ENCODE data around the gene MAGI2. TPM values are rescaled to one million over a fixed set of nuclear protein-coding genes. Genes with fewer than 3 reads are reported as not detected.

MAGI2 gene
- total and polyA plus RNA-seq, 4 donors: 0.37 to 4.1 (median 1.4) TPM

DNA sequence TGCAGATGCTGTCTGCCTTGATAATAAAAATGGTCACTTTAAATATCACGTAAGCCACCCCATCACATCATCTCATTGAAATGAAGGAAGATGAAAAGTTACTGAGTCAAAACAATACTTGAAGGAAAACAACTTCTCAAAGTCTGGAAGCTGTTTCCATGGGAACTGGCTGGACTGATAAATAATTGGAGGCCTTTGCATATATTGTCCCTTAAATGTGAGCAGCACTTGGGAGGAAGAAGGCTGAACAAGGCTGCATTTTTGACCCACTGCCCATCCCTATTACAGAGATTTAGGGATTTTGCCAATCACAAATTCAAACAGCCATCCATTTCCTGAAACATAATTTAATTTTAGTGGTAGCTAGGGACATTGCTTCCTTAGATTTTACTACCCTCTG is 18.2 kb upstream of the MAGI2 start (continued):
- TF ChIP-seq YY1 (IDR thresholded peaks at IDR 0.05) (no peak), RAD21 (IDR thresholded peaks at IDR 0.05) (no peak)

DNA sequence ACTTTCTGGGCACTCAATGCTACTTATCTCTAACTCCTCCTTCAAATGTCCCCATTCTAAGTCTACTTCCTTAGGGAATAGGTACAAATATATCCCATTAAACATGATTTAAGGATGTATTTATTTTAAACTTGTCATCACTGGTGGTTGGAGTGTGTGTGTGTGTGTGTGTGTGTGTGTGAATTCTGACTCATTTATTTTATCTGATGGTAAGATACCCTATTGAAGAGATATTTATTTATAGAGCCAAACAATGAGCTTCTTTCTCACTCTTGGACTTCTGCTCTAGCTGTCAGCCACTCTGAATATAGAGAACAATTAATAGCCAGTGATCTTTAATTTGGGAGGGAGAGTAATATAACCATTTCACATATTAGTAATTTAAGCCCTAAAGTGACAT is 17.8 kb upstream of the MAGI2 start:
- H3K4me1 ChIP-seq (ENCODE audit: control insufficient read depth in 4 of 4, insufficient read depth in 4 of 4, low read length in 3 of 4): no peaks in the 10 kb centered on the region
- DNase-seq (ENCODE audit: low spot score): no peak
- H3K9me3 ChIP-seq (ENCODE audit: control insufficient read depth in 4 of 4, low read length in 3 of 4): no peaks in the 10 kb centered on the region
- no peak for TF ChIP-seq HNF4A (conservative IDR thresholded peaks at IDR 0.05)
- TF ChIP-seq, protein P1, sequence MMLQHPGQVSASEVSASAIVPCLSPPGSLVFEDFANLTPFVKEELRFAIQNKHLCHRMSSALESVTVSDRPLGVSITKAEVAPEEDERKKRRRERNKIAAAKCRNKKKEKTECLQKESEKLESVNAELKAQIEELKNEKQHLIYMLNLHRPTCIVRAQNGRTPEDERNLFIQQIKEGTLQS (IDR thresholded peaks at IDR 0.05): no peak
- no peak for TF ChIP-seq SP1 (IDR thresholded peaks at IDR 0.05)
- TF ChIP-seq JUND (IDR thresholded peaks at IDR 0.05): no peak
- TF ChIP-seq TAF1 (conservative IDR thresholded peaks at IDR 0.05): no peak
- TF ChIP-seq, protein P2, sequence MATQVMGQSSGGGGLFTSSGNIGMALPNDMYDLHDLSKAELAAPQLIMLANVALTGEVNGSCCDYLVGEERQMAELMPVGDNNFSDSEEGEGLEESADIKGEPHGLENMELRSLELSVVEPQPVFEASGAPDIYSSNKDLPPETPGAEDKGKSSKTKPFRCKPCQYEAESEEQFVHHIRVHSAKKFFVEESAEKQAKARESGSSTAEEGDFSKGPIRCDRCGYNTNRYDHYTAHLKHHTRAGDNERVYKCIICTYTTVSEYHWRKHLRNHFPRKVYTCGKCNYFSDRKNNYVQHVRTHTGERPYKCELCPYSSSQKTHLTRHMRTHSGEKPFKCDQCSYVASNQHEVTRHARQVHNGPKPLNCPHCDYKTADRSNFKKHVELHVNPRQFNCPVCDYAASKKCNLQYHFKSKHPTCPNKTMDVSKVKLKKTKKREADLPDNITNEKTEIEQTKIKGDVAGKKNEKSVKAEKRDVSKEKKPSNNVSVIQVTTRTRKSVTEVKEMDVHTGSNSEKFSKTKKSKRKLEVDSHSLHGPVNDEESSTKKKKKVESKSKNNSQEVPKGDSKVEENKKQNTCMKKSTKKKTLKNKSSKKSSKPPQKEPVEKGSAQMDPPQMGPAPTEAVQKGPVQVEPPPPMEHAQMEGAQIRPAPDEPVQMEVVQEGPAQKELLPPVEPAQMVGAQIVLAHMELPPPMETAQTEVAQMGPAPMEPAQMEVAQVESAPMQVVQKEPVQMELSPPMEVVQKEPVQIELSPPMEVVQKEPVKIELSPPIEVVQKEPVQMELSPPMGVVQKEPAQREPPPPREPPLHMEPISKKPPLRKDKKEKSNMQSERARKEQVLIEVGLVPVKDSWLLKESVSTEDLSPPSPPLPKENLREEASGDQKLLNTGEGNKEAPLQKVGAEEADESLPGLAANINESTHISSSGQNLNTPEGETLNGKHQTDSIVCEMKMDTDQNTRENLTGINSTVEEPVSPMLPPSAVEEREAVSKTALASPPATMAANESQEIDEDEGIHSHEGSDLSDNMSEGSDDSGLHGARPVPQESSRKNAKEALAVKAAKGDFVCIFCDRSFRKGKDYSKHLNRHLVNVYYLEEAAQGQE (IDR thresholded peaks at IDR 0.05): no peak
- TF ChIP-seq EGR1 (IDR thresholded peaks at IDR 0.05; ENCODE audit: low read depth in 2 of 2): no peak
- no peak for TF ChIP-seq GABPA (IDR thresholded peaks at IDR 0.05 in 1 of 2, conservative IDR thresholded peaks at IDR 0.05 in 1 of 2)
- no peak overlapping the region for H3K9ac ChIP-seq (ENCODE audit: low read depth in 1 of 2, low read length in 2 of 2)
- no peak overlapping the region for H3K4me3 ChIP-seq (ENCODE audit: low read depth in 1 of 3, low read length in 3 of 3)
- no peak overlapping the region for H3K27ac ChIP-seq (ENCODE audit: low read depth in 1 of 2, low read length in 2 of 2)
- no peaks in the 10 kb centered on the region for H3K27me3 ChIP-seq (ENCODE audit: control insufficient read depth in 4 of 4, insufficient read depth in 4 of 4, low read length in 3 of 4)
- H3K36me3 ChIP-seq (ENCODE audit: control insufficient read depth in 4 of 4, insufficient read depth in 3 of 4, low read depth in 1 of 4, low read length in 3 of 4): peaks cover 0 to 4% (median 0%) of the 10 kb centered on the region in 4 donors

DNA sequence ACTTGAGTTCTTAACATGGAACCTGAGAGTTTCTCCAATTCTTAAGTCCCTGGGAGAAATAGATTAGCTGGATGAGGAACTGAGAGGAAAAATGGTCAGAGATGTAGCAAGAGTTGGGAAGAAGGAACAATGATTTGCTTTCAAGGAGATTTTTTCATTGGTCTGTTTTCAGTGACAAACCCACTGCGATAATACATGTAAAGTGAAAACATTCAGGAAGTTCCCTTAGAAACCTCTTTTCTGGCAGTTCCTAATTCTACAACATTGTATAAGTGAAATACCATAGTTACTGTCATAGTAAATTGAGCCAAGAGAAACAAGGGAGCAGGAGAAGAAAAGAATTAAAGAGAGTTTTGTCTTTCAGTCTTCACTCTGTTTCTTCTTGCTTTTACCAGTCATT is 12.1 kb upstream of the MAGI2 start:
- no peak overlapping the region for H3K4me3 ChIP-seq (ENCODE audit: low read depth in 1 of 3, low read length in 3 of 3)
- 88% methylated on average over 1 of the region's 1 CpG for WGBS
- no peaks in the 10 kb centered on the region for H3K27me3 ChIP-seq (ENCODE audit: control insufficient read depth in 4 of 4, insufficient read depth in 4 of 4, low read length in 3 of 4)
- no peak for DNase-seq (ENCODE audit: low spot score)
- no peak overlapping the region for H3K9ac ChIP-seq (ENCODE audit: low read depth in 1 of 2, low read length in 2 of 2)
- no peaks in the 10 kb centered on the region for H3K9me3 ChIP-seq (ENCODE audit: control insufficient read depth in 4 of 4, low read length in 3 of 4)
- peaks cover 0 to under 1% (median 0%) of the 10 kb centered on the region in 4 donors for H3K36me3 ChIP-seq (ENCODE audit: control insufficient read depth in 4 of 4, insufficient read depth in 3 of 4, low read depth in 1 of 4, low read length in 3 of 4)
- TF ChIP-seq, protein P1 (IDR thresholded peaks at IDR 0.05): no peak
- TF ChIP-seq, protein P3, sequence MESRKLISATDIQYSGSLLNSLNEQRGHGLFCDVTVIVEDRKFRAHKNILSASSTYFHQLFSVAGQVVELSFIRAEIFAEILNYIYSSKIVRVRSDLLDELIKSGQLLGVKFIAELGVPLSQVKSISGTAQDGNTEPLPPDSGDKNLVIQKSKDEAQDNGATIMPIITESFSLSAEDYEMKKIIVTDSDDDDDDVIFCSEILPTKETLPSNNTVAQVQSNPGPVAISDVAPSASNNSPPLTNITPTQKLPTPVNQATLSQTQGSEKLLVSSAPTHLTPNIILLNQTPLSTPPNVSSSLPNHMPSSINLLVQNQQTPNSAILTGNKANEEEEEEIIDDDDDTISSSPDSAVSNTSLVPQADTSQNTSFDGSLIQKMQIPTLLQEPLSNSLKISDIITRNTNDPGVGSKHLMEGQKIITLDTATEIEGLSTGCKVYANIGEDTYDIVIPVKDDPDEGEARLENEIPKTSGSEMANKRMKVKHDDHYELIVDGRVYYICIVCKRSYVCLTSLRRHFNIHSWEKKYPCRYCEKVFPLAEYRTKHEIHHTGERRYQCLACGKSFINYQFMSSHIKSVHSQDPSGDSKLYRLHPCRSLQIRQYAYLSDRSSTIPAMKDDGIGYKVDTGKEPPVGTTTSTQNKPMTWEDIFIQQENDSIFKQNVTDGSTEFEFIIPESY (IDR thresholded peaks at IDR 0.05): no peak
- TF ChIP-seq, protein P2 (IDR thresholded peaks at IDR 0.05): no peak
- TF ChIP-seq NR2F2 (IDR thresholded peaks at IDR 0.05) (no peak), GABPA (IDR thresholded peaks at IDR 0.05 in 1 of 2, conservative IDR thresholded peaks at IDR 0.05 in 1 of 2) (no peak), TAF1 (conservative IDR thresholded peaks at IDR 0.05) (no peak), SP1 (IDR thresholded peaks at IDR 0.05) (no peak), YY1 (IDR thresholded peaks at IDR 0.05) (no peak), EGR1 (IDR thresholded peaks at IDR 0.05; ENCODE audit: low read depth in 2 of 2) (no peak), FOXA2 (IDR thresholded peaks at IDR 0.05) (no peak)
- no peaks in the 10 kb centered on the region for H3K4me1 ChIP-seq (ENCODE audit: control insufficient read depth in 4 of 4, insufficient read depth in 4 of 4, low read length in 3 of 4)
- H3K27ac ChIP-seq (ENCODE audit: low read depth in 1 of 2, low read length in 2 of 2): no peak overlapping the region

Measured in liver (tissue), 9 donors.